ENCODE data around the gene ZNRF2. TPM values are rescaled to one million over a fixed set of nuclear protein-coding genes. Genes with fewer than 3 reads are reported as not detected.

ZNRF2 gene
- total RNA-seq, 1 donor = 12.7 TPM

DNA sequence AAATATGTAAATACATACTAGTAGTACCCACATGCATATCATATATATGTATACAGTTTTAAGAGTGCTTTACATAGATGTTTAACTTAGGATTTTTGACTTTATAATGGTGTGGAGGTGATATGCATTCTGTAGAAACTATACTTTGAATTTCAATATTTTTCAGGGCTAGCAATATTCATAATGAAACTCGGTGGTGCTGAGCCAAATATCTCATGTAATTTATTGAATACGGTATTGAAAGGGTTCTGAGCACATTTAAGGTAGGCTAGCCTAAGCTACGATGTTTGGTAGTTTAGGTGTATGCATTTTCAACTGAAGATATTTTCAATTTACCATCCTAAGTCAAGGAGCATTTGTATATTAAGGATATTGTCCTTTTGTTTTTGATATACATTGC lies 36.0 kb downstream of the ZNRF2 start:
- no peak for DNase-seq (ENCODE audit: low read depth in 2 of 3, low spot score in 2 of 3)

DNA sequence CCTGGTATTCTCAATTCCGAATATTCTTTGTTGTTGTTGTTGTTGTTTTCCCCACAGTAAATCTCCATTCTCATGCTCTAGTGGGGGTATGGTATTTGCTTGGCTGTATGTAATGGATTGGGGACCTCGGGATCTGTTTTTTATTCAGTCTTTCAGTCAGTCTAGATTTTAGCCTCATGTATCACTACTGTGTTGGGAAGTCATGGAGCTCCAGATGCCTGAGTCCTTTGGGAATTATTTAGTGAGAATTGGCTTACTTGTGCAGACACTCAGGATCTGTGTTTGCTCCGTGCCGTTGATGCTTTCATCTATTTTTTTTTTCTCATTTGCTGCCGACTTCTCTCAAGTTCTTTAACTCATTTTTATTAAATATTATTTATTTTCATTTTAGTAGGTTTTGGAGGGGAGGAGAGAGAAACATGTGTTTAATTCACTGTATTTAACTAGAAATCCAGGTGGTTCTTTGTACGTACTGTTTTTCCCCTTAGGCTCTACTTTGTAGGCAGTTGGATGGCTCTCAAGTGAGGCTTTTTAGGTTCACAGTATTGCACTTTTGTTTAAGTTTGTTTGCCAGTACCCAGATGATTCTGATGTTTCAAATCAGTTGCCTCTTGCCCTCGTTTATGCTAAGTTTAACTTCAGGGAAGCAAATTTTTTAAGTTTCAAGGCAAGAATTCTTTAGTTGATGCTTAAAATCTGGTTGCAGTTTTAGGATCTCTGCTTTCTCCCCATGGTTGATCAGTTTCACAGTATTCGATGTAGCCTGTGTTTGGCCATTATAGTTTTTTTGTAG lies 36.9 kb downstream of the ZNRF2 start:
- DNase-seq (ENCODE audit: low read depth in 2 of 3, low spot score in 2 of 3) = no peak

DNA sequence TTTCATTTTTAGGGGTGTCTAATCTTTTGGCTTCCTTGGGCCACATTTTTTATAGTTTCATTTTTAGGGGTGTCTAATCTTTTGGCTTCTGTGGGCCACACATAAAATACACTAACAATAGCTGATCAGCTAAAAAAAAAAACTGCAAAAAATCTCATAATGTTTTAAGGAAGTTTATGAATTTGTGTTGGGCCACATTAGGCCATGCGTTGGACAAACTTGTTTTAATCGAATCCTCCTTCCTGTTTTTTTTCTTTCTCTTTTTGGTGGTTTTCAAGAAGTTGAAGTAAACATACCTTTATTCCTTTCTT lies 37.4 kb downstream of the ZNRF2 start:
- peak in 1 of 3 donors; percentile 41 for DNase-seq (ENCODE audit: low read depth in 2 of 3, low spot score in 2 of 3)

DNA sequence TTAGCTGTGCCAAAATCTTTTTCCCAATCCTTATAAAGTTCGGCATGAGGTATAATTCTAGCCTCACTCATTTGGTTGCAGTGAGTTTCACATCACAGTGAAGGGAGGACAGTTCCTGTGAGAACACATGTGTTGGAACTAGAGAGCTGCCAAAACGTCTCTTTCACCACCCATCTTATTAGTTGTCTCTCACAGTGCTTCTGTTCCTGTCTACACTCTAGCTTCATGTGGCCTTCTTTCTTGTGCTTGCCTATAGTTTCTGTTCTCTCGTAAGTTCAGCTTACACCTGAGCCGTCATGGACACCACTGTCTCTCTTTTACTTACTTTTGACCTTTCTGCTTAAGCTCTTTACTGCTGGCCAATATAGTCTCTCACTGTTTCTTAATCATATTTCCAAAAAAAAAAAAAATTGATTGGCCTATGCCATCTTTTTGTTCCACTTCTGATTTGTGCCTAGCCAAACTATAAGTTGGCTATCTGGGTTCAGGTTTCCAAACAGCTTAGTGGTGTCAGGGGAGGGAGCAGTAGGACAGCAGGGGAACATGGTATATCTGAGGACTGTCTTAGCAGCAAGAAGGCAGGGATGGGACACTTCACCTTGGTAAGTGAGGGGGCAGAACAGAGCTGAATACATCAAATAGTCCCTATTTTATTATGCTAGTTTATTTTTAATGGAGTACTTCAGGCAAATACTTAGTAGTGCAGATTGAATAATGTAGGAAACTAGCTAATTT lies 38.0 kb downstream of the ZNRF2 start:
- DNase-seq (ENCODE audit: low read depth in 2 of 3, low spot score in 2 of 3) = peak in 1 of 3 donors; percentile 15

DNA sequence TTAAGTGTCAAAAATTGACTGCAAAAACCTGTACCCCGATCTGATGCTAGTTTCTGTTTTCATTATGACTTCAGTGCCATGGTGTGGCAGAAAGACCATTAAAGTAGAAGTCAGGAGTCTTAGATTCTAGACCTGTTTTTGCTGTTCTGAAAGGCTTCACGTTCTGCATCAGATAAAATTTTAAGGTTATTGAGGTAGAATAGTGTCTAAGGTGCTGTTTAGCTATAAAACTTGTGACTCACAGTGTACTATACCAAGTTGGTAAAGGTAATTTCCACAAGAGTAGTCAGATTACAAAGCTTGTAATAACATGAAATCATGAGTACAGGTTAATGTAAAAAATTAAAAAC lies 38.6 kb downstream of the ZNRF2 start:
- DNase-seq (ENCODE audit: low read depth in 2 of 3, low spot score in 2 of 3) = peak in 1 of 3 donors; percentile 22

DNA sequence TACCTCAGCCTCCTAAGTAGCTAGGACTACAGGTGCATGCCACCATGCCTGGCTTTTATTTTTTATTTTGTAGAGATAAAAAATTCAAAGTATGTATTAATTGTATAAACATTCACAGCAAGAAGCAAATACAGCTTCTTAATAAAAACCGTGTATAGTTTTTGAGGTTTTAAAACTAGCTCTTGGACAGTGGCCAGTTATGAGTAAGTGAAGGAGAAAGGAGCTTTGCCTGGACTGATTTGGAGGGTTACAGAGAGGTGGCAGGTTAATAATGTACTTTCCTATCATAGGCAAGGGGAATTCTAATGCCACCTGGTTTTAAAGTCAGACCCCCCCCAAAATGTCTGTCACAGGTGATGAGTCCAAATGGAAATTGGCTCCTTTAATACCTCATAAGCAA lies 43.4 kb downstream of the ZNRF2 start:
- peak in 1 of 3 donors; percentile 28 for DNase-seq (ENCODE audit: low read depth in 2 of 3, low spot score in 2 of 3)

DNA sequence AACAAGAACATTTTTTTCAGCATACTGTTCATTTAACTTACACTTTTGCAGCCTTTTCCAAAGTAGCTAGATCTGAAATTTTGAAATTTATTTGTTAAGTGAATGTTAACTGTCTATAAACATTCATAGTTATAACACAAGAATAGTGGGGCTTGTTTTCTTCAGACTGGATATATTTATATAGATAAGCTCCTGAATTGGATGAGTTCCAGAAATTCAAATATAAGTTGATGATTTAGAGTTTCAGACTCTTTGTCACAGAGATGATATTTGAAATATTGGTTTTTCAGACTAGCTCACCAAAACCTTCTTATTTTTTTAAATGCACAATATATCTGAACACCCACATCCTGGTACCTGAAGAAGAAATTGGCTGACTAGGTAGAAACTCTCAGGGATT lies 44.0 kb downstream of the ZNRF2 start:
- no peak for DNase-seq (ENCODE audit: low read depth in 2 of 3, low spot score in 2 of 3)

DNA sequence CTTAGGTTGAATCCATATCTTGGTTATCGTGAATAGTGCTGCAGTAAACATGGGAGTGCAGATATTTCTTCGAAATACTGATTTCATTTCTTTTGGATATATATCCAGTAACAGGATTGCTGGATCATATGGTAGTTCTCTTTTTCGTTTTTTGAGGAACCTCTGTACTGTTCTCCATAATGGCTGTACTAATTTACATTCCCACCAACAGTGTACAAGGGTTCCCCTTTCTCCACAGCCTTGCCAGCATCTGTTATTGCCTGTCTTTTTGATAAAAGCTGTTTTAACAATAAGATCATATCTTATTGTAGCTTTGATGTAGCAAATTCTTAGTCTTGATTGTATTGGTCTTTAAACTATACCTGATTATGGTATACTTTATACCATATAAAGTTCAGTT lies 45.3 kb downstream of the ZNRF2 start:
- DNase-seq (ENCODE audit: low read depth in 2 of 3, low spot score in 2 of 3) = peak in 1 of 3 donors; percentile 24

DNA sequence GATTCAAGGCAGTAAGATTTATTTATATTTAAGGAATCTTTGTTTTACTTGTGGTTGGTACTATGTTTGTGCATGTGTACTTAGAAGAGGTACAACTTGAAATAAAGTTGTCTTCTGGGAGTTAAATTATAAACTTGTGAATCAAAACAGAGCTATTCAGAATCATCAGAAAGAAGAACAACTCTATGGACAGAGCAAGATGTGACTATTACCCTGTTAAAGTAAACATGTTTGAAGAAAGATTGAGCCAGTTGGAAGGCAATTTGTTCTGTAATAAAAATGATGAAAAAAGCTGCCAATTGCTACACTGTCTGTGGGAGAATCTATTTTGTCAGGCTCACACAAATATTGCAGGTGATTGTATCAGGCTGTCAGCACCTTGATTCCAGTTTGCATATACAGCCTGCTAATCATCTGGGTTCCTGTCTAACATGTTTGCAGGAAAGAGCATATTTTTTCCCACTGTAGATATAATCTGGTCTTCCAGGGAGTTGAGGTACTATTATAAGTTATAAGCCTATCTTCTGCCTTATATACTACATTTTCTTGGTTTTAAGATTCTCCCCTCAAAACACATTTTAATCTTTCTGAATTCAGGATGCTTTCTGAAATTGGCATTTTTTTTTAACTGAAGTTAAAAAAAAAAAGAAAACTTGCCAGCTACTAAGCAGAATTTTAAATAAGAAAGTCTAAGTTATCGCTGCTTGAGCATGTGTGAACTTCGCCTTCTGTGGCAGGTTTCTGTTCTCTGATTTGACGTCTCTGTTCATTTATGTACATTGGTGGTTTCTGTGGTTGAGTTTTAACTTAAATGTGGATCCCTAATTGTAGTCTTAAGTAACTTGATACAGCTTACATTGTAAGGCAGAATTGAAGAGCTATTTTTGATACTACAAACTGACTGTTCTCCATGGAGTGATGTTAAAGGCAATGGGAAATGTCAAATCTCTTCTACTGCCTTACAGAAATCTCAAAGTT lies 46.0 kb downstream of the ZNRF2 start:
- DNase-seq (ENCODE audit: low read depth in 2 of 3, low spot score in 2 of 3) = peak in 1 of 3 donors; percentile 43

DNA sequence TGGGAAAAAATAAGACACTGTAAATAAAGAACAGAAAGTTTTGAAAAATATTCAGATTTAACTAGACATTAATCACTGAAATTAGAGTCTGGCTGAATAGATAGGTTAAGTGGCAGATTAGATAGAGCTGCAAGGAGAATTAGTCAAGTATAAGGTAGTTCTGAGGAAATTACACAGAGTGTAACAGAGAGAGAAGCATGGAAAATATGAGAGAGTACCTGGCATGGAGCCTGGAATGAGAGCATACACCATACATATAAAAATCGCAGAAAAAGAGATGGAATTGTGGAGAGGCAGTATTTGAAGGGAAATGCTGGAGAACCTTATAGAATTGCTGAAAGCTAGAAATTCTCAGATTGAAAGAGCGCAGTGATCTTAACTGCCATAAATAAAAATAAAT lies 46.9 kb downstream of the ZNRF2 start:
- DNase-seq (ENCODE audit: low read depth in 2 of 3, low spot score in 2 of 3) = no peak

DNA sequence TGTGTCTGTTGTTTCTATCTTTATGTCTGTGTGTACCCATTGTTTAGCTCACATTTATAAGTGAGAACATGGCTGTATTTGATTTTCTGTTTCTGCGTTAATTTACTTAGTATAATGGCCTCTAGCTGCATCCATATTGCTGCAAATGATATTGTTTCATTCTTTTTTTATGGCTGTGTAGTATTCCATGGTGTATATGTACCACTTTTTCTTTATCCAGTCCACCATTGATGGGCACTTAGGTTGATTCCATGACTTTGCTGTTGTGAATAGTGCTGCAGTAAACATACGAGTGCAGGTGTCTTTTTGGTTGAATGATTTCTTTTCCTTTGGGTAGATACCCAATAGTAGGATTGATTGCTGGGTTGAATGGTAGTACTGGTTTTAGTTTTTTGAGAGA lies 48.2 kb downstream of the ZNRF2 start:
- DNase-seq (ENCODE audit: low read depth in 2 of 3, low spot score in 2 of 3) = no peak

DNA sequence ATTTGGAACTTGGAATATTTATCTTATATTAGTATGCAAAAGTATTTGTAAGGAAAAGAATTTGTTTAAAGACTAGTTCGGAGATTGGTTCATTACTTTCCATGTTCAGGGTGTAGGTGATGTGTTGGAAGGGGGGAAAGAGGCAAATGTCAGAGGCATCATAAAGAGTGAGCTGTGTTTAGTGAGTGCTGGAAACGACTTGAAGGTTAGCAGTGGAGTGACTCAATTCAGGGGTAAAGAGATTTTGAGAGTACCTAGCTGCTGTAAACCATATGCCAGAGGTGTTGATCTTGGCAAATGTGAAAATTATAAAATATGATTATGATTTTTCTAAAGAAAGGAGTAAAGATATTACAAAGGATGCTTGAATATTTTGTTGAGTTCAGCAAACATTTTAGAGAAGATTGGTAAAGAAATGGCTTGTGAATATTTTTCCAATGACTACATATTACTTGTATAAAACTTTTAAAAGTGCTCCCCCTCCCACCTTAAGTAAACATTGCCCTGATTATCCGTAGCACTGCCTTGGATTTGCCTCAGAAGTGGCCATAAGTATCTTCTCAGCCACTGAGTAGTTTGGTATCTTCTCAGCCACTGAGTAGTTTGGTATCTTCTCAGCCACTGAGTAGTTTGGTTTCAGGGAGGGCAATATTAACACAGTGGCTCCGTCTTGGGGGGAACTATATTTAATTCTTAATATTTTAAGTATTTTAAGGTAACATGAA lies 51.5 kb downstream of the ZNRF2 start:
- DNase-seq (ENCODE audit: low read depth in 2 of 3, low spot score in 2 of 3) = no peak

DNA sequence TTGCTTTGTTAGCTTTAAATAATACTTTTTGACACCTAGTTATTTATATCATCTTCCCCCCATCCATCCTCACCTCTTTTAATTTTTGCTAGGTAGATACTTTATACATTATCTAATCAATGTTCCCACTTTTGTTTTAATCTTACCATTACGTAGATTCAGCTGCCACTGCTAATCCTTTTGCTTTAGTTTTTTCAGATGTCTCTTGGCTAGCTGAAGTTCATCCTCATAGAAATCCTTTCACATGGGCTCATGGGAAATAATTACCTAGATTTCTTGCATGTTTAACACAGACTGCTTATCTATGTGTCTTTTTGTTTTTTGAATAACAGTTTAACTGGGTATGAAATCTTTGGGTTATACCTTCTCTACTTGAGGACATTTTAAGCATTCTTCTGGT lies 60.1 kb downstream of the ZNRF2 start:
- no peak for DNase-seq (ENCODE audit: low read depth in 2 of 3, low spot score in 2 of 3)

DNA sequence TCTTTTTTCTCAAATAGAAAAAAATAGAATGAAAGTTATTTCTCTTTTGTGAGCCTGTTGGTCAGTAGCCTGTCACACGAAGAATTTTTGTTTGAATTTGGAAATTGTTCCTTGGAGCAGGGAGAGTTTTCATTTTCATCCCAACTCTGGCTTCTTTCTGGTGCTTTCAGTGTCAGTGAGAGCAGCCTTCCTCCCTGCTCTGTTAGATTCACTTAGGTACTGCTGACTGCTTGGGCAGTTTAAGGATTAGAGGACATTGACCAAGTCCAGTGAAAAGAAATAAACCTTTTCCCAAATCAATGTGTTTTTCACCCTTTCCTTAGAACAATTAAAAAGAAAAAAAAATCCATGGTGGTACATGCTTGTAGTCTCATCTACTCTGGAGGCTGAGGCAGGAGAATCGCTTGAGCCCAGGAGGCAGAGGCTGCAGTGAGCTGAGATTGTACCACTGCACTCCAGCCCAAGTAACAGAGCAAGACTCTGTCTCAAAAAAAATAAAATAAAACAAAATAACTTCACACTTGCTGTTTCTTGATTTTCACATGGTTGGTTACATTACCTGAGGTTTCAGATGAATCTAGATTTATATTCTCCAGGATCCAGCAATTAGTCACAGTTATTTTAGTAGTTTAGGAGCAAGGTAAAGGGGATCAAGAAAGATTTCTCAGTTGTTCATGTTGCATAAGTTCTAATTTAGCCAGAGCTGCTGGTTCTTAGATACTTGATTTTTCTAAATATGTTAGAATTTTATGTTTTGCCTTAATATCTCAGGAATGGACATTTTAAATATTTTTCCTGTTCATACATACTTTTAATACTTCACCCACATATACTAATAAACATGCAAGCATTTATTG lies 63.1 kb downstream of the ZNRF2 start:
- DNase-seq (ENCODE audit: low read depth in 2 of 3, low spot score in 2 of 3) = no peak

DNA sequence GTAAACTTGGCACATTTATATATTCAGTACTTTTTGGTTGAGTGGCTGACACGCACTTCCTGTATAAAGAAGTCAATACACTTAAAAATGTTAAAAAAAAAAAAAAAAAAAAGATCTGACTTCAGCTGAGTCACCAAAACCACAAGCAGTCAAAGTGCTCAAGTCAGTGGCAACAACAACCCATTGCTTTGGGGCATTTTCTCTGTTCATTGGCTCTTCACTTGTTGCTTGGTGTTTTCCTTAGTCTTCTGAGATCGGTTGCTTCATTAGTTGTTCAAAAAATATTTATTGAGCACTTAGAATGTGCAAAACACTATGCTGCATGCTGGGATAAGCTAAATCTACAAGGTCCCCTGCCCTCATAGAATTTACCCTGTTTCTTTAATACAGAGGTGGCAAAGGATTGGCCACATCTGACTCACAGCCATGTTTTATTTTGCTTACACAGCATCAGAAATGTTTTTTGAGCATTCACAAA lies 63.7 kb downstream of the ZNRF2 start:
- peak; percentile 45 to 85 (median 73) for DNase-seq (ENCODE audit: low read depth in 2 of 3, low spot score in 2 of 3)

DNA sequence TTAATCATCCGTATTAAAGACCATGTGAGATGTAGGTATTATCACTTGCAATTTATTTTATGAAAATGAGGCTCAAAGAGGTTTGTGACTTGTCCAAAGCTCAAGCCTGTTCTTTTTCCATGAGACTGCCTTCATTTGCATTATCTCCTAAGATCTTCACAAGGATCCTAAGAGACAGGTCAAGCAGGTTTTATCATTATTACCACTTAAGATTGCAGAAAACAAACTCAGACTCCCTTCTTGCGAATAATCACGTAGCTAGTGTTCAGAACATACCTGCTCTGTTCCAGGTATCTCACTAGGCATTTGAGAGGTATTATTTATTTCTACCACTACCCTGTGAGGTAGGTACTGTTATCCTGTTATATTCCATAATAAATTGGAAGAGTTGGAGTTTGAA lies 64.8 kb downstream of the ZNRF2 start:
- DNase-seq (ENCODE audit: low read depth in 2 of 3, low spot score in 2 of 3) = no peak

DNA sequence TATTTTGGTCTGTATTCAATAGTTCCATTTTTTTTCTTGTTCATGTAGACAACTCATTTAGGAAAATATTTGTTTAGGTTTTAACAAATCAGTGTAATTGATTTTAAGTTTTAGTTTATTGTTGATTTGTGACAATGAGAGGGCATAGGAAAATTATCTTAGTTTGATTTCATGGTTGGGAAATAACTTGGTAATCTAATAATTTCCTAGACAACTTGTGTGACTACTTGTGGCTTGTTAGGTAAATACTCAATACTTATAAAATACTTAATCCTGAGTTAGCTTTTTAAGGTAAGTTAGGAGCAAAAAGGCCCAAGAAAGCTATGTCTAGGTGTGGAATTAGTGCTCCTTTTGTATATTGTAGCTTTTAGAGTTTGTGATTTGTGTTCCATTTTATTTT lies 65.4 kb downstream of the ZNRF2 start:
- DNase-seq (ENCODE audit: low read depth in 2 of 3, low spot score in 2 of 3) = no peak

DNA sequence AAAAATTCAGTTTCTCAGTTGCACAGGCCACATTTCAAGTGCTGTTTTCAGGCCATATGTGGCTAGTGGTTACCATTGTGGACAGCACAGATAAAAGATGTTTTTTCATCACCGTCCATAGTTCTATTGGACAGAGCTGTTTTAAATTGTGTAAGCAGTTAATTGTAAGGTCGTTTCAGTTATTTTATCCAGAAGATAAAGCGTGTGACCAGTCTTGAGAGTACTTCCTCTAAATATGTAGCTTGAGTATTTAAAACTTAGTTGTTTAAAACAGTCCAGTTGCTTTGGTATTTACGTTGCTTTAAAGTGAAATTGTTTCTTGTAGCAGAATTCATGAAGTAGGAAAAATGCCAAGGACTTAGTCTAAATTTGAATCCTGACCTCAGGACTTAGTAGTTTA lies 66.9 kb downstream of the ZNRF2 start:
- DNase-seq (ENCODE audit: low read depth in 2 of 3, low spot score in 2 of 3) = peak in 1 of 3 donors; percentile 47

DNA sequence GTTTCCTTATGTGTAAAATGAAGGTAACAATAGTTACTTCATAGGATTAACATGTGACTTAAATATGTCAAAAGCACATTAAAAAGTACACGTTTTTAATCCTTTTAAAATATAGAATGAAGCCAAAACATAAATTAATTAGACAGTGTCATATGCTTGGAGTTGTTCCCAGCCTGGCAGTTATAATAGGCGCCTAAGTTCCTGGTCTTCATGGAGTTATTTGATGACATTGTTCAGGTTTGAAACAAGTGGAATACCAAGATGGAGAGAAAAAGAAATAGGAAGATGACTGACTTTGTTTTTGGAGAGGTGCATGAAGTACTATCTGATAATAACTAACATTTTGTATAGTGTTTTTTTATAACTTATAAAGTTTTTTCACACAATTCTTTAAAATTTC lies 67.3 kb downstream of the ZNRF2 start:
- no peak for DNase-seq (ENCODE audit: low read depth in 2 of 3, low spot score in 2 of 3)

DNA sequence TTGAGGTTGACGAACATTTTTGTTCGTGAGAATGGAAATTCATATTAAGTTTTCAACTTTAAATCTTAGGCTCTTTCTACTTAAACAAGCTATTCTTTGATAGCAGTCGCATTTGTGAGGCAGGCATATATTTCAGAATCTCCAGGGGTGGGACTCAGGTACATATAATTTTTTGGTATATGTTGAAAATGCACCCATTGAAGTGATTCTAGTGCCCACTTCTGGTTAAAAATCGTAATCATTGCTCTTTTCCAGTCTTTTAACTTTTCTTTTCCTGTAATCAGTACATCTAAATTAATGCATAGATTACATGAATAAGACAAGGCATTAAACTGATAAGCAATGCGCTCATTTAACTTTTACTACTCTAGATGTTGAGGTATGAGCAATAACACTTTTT lies 67.8 kb downstream of the ZNRF2 start:
- DNase-seq (ENCODE audit: low read depth in 2 of 3, low spot score in 2 of 3) = no peak
